ENCODE data around the gene AKR7A3.
"Not testable (repeated sequence)": the region's sequence is repeated elsewhere in the genome, so short reads cannot be mapped to it uniquely, and the experiment has no call there.

DNA sequence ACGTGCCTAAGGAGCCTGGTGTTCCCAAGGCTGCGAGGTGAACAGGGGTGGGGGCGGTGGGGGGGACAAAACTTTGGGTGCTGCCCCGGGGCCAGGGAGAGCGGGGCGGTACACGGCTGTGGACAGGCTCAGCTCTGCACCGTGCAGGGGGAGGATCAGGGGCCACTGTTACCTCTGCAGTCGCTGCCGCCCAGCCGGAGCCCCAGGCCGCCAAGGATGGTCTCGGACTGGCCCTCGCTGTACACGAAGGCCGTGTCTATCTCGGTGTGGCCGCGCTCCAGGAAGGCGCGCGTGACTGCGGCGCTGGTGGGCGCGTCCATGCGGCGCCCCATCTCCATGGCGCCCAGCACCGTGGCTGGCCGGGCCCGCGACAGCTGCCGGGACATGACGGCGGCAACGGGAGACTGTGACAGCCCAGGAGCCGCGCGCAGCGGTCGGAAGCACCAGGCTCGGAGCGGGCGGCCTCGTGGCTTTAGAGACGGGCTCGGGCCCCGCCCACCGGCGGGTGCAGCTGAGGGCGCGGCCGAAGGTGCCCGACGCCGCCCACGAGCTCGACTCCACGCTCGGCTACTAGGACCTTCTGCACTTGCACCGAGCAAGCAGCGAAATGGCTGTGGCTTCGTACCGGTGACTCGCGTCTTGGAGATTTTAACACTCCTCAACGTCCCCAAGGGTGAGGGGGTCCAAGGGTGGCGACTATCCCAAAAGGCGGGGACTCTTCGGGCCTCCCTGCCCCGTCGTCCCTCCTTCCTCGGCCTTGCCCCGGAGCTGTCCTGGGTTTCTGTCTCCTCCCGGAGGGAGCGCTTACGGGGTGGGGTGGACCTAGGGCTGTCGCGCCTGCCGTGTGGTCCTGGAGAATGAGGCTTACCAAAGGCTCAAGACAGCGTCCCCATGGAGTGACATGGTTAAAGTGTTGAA, at the start of gene AKR7A3:
- TF ChIP-seq, protein P1, sequence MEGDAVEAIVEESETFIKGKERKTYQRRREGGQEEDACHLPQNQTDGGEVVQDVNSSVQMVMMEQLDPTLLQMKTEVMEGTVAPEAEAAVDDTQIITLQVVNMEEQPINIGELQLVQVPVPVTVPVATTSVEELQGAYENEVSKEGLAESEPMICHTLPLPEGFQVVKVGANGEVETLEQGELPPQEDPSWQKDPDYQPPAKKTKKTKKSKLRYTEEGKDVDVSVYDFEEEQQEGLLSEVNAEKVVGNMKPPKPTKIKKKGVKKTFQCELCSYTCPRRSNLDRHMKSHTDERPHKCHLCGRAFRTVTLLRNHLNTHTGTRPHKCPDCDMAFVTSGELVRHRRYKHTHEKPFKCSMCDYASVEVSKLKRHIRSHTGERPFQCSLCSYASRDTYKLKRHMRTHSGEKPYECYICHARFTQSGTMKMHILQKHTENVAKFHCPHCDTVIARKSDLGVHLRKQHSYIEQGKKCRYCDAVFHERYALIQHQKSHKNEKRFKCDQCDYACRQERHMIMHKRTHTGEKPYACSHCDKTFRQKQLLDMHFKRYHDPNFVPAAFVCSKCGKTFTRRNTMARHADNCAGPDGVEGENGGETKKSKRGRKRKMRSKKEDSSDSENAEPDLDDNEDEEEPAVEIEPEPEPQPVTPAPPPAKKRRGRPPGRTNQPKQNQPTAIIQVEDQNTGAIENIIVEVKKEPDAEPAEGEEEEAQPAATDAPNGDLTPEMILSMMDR (conservative IDR thresholded peaks at IDR 0.05; ENCODE audit: low read depth, low read length) = not testable (repeated sequence)
- not testable (repeated sequence) for TF ChIP-seq EZH2 (IDR thresholded peaks at IDR 0.05; ENCODE audit: low read length, unreplicated experiment)

All from PC-3 (cell line).